Globus pallidus (tissue), 1 donor: Measurements from ENCODE around the gene DGKG.

Source experiments
- DNase-seq: peaks from one replicate; pipeline ENCODE4 v3.0.0-alpha.2; 2015; ENCODE audit warnings: low spot score

The DGKG gene

DNA sequence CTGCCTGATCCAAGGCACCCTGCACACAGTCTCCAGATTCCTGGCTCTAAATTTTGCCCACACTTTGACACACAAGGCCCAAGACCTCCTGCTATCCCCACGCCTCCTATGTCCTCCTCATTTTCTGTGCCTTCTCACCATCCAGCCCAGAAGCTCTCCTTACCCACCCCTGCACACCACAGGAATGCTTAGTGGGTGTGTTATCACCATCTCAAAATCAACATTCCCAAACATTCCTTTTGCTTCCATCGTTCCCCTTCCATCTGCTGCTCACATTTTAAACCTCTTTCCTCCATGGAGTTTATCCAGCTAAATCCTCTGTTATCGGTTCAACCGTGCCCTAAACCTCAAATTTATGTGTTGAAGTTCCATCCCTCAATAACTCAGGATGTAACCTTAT is 43.9 kb downstream of the DGKG start:
- DNase-seq, result no peak

DNA sequence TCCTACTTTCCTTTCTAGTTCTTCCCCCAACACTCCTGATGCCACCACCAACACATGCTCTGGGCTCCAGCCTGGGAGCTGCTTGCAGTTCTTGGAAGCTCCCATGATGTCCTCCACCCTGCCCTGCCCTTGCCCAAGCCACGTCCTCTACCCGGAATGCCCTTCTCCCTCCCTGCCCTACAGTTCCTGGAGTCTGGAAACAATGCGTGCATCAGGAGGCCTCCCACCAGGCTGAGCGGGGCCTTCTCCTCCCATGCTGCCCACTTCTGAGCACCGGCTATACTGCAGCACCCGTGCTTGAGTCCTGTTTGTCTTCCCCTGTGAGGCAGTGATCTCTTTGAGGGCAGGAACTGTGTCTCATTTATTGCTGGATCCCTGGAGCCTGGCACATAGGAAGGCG is 44.6 kb downstream of the DGKG start:
- DNase-seq, result no peak

DNA sequence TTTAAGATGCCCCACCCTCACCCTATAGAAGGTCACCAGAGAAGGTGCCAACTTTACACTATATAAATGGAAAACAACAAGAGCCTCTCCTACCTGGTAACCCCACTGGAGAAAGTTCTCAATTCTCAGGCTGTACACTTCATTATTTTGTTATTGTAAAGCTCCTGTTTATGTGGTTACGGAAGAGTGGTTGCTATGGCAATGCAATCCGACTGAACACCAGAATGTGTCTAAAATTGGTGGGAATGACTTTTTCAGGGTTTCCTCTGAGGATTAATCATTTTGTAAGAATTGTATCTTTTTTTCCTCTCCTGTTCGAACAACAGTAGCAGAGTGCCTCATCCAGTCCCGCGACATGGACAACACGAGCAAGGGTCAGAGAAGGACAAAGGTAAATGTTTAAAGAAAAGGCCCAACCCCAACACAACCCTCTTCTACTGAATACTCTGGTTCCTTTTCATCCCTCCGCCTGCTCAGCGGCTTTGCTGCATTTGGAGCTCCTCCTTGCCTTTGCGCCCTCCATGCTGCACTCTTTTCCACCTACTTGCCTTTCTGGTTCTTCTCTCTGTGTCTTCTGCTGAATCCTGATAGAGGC is 45.3 kb downstream of the DGKG start:
- no peak for DNase-seq

DNA sequence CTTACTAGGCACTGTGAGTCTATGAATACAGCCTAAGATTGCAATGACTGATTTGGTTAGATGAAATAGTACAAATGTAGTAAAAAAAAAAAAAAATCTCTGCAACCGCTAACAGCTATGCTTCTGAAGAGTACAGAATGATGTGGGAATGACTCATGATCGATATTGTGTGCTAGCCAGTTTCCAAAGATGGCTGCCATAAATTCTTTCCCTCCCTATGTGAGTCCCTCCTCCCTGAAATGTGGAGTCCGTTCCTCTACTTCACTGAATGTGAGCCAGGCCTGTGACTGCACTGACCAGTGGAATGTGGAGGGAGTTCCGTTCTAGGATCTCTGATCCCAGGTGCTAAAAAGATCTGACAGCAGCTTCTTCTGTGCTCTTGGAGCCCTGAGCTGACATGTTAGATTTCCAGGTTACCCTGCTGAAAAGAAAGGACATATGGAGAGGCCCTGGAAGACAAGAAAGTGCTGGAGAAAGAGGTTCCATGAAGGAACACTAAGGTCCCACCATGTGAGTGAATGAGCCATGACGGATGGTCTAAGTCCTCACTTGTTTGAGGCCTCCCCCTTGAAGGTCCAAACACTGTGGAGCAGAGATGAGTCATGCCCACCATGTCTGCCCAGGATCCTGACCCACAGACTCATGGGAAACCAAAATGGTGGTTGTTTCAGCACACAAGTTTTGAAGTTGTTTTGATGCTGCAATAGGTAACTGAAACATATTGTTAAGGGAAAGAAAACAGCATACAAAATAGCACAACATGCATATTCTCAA is 46.3 kb downstream of the DGKG start:
- DNase-seq, result no peak

DNA sequence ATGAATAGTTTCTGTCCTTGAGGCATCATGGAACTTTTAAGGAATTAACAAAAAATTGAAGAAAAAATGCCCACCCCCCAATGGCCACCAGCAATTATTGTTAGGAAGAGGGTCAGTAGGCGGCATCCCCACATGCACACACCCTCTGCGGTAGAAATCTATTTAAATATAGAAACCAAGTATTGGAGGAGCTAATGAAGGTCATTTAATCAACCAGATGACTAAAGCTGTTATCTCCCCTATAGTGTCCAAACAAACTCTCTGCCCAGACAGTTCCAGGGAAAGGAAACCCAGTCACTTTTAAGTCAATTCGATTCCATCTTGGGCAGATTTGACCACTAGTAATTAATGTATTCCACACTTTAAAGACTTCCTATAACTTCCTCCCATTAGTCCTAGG is 47.1 kb downstream of the DGKG start:
- DNase-seq, result no peak

DNA sequence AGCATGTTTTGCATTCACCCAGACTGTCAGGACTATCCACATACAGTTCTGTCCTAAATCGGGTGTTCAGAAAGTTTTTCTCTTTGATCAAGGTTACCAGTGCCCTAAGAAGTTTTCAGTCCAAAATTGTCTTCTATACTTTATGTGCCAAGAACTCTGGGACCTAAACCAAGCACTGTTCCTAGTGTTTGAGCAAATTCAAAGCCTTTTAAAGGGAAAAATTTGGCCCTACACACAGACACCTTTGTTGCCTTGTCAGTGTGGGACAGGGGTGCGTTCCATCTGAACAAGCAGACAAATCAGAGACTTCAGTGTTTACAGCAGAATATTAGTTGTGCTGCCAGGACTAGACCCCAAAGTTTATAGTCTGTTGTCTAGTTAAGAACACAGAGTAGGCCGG is 50.6 kb downstream of the DGKG start:
- peak; percentile 54 for DNase-seq

DNA sequence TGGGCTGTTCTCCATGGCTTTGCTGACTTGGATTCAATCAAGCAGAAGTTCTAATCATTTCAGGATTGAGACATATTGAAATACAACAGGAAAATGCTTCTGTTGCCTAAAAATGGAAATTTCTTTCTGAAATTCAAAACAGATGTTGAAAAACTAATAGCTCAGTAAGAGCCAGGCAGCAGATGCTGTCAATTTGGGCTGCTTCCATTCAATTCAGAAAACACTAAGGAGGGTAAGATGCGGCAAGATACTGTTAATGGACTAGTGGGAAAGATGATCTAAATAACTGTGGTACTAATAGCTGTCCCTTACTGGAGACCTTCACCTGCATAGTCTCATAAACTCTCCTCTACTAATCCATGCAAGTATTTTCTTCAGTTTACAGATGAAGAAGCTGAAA is 53.5 kb downstream of the DGKG start:
- no peak for DNase-seq

DNA sequence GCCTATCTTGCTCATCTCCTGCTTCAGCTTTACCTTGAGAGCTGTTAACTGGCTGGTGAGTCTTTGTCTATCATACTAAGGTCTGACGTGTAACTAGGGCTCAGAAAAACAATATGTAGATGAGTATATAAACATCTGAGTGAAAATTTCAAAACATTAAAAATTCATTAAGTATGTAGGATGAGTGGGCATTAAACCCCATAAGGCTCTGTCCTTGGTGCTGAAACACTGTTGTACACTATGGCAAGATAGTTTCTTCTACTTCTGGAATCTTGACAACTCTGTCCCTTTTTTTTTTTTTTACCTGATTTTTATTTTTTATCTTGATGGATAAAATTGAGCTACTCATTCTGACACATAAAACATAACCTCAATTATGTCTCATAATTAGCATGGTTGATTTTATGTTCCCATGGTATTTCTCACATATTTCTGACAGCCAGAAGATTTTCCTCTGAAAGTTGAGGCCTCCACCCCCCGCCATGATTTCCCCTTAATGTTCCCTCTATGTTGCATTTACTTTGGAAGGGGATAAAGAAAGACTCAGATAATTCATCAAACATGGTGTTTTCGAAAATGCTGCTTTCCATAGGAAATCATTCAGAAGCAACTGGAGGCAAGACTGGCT is 54.3 kb downstream of the DGKG start:
- DNase-seq, result no peak

DNA sequence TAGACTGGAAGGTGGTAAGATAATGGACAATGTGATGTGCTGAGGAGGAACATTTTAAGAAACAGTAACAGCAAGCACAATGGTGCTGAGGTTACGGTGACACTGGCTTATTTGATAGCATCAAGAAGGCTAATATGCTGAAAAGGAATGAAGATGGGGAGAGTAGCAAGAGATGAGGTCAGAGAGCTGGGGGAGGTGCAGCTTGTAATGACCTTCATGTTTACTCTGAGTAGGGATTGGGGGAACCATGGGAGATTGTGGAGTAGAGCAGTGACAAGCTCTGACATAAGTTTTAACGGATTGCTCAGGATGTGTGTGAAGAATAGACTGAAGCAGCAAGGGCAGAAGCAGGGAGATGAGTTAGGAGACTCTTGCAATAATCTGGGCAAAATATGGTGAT is 56.7 kb downstream of the DGKG start:
- DNase-seq, result no peak

DNA sequence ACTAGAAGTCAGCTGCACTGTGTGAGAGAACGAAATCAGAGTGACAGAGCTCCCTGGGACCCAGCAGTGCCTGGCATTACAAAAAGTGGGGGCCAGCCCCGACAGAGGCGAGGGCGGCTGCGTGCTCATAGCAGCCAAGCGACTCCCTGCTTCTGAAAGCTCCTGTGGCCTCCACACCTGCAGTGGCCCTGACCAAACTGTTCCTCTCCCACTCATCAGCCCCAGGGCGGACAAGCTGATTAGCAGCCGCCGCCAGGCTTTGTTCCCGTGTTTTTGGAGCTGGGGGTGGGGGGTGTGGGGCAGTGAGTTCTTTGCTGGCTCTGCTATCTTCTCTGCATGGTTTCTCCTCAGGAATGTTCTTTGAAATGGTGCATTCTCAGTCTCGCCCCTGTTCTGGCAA is 58.1 kb downstream of the DGKG start:
- no peak for DNase-seq

DNA sequence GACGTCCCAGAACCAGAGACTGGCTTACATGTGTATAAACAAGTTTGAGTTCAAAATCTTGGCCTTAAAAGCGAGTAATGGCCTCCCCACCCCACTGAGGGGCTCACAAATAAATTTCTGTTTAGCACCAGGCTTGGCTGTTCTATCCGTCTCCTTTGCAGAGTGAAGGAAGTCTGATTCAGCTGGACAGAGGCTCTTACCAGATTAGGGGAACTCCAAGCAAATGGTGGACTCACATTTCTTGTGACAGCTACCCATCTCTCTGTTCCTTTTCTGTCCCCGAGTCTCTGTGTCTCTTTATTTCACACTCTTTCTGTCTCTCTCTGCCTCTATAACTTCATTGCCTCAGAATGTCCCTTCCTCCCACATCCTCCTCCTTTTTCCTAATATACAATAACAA is 62.7 kb downstream of the DGKG start:
- no peak for DNase-seq

DNA sequence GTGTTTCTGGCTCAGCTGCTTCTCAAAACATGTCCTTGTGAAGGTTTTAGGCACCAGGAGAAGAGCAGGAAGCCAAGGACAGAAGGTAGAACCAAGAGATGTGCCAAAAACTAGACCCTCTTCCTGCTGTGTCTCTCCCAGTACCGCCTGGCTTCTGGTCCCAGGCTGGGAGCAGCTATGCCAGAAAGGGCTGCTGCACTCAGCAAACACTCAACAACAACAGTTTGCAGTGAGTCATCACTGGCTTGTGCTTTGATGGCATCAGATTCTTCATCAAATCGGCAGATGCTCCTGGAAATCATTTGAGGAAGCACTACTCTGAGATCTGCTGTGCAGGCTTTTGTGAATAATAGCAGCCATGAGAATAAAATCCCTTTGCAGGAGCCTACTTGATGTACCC is 63.2 kb downstream of the DGKG start:
- no peak for DNase-seq

DNA sequence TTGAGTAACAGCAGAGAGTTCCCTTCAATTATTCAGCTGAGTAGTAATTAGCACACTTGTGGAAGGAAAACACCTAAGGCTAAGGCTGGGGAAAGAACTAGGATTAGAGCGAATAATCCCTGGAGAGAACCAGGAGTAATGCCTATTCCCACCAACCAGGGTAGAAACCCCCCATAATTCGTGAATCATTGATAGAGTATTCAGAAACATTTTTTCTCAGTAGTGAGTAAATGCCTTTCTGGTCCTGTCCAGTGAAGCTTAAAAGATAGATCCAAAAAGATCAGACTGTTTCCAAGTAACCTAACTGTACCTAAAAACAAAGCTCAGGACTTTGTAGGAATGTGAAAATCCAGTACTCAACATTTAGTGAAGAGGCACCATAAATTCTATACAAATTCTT is 71.2 kb downstream of the DGKG start:
- DNase-seq, result no peak

DNA sequence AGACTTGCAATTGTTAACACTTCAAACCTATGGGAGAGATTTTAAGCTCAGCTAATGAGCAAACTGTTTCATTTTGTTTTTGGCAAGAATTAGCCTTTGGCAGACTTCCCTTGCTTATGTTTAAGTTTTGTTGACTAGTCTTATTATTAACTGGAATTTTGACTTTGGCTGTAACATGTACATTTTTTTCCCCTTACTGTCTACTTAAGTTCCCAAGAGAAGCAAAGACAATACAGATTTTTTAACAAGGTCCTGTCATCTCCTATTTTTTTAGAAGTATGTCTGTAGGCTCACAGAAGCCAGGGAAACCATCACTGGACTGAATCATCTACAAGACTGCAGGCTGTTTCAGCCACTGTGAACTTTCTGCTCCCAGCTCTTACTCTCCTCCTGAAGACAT is 74.3 kb downstream of the DGKG start:
- no peak for DNase-seq

DNA sequence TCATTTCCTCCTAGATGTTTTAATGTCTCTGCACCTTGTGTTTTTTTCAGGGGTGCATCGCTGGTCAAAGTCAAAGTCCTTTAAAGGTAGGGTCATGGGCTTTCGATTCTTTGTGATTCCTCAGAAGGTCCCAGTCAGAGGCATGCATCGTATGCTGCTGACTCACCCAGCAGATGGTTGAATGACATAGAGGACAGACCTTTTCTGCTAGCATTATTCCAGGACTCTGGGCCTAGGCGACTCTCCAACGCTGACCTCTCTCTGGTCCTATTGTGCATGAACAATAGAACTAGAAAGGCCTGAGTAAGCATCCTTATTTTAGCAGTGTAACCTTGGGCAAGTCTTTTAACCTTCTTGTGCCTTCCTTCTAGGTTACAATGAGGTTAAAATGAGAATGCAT is 75.9 kb downstream of the DGKG start:
- DNase-seq, result no peak

DNA sequence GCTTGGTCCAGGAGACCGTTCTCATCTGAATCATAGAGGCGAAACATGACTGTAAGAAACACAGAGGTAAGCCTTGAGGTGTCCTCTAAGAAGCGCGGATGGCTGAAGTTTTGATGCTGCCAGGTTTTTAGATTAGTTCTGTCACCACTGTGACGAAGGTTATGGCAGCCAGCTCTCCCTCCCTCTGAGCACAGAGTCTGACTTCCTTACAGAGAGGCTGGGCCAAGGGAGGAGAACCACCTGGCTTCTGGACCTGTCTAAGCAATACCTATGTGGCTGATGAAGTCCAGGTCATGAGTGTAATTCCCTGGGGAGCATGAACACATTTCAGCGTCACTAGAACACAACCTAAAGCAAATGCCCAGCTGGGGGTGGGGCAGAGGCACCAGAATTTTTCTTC is 77.4 kb downstream of the DGKG start:
- DNase-seq, result no peak

DNA sequence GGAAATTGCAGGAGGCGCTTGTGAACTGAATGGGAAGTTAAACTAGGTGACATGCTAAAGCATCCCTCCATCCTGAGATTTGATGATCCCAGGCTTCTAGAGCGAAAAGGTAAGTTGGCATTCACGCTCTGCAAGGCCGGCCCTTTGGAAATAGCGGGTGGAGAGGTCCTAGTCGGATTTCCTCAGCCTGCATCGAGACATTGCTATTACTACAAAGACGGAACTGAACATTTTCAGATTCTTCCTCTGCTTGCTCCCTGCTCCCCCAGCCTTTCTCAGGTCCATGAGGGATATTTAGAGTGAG is 77.7 kb downstream of the DGKG start:
- DNase-seq, result no peak

DNA sequence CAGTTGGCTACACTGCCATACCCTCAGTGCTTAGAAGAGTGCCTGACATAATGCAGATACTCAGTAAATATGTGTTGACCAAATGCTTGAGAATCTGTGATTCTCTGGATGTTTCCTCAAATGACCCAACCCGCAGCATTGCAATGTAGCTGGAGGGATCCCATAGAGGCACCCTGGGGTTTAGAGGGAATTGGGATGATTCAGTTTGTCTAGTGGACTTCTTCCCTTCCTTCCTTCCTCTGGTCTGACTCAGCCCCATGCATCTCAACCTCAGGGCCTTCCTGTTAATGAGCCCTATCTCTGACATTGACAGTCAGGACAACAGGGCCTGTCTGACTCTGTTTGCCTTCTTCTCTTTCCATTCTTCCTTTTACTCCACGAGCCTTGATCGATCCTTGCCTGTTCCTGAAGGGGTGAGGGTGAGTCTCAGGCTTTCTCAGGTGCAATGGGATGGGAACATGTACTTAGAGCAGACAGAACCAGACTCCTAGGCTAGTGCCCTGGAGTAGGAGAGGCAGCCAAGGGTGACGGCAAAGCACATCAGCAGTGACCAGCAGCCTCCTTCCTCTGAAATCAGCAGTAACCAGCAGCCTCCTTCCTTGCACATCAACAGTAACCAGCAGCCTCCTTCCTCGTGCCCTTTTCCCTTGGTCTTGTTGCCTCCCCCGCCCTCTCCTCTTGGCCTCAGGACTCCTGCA is 78.2 kb downstream of the DGKG start:
- DNase-seq, result no peak

DNA sequence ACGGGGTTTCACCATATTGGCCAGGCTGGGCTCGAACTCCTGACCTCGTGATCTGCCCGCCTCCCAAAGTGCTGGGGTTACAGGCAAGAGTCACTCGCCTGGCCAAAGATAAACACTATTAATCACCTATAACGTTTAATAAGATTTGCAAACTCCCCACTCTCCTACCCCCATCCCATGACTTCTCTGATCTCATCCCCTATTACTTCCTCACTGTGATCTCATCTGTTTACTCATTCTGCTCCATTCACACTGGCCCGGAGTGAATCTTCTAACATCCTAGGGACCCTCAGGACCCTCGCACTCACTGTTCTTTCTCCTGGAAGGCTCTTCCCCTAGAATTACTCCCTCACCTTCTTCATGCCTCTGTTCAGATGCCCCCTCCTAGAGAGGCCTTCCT is 78.9 kb downstream of the DGKG start:
- DNase-seq, result no peak

DNA sequence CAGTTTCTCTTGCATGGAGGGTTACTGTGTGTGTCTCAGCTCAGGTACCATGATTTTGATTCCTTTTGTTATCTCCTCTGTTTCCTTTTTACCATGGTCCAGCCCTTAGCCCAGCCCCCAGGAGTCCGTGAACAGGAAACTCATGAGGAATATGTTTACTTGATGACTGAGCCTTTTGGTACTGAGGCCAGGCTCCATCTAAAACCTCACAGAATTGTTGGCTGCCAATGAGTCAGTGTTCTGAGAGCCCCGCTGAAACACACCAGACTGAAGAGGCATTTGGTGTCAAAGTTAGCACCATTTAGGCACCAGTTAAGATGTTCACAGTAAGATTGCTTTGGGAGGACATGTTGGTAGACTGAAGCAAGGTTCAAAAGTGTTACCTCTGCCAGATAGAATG is 80.9 kb downstream of the DGKG start:
- DNase-seq, result no peak

DNA sequence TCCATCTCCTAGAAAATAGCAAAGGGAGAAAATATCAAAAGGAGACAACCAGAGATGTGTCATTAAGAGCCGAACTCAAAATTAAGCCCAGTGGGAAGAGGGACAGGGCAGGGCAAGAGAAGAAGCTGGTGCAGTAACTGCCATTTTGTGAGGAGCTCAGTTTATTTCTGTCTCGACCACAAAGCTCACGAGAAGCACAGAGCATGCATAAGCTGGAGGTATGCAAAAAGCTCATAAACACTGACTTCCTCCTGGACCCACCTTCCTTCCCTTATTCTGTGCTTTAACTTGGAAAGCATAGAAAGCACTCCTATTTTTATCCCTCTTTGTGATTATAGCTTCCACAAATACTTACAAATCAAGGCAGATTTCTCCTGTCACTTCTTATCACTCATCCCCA is 81.3 kb downstream of the DGKG start:
- DNase-seq, result no peak

DNA sequence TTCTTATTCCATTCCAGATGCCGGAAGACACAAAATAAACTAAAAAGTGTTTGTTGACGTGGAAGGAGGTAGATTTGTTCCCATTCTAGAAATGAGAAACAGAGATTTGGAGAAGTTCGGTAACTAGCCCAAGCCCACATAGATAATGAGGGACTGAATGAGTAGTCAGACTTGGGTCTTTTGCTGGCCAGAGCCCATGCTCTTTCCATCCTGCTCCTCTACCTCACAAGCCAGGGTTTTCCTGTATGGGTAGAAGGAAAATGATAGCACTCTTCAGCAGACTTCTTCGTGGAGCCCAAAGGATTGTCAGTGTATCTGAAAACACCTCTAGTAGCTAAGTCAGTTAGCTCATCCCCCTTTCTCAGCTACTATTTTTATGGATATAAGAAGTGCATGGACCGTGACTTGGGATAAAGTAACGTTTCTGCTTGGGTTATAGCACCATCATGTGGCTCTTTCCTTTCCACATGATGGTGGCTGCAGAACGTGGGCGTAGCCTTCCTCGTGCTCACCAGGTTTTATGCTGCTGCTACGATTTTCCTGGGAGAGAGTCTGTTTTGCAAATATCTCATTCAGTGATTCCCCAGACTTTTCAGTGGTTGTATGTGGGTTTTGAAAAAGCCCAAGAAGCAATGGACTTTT is 84.6 kb downstream of the DGKG start:
- DNase-seq, result no peak

DNA sequence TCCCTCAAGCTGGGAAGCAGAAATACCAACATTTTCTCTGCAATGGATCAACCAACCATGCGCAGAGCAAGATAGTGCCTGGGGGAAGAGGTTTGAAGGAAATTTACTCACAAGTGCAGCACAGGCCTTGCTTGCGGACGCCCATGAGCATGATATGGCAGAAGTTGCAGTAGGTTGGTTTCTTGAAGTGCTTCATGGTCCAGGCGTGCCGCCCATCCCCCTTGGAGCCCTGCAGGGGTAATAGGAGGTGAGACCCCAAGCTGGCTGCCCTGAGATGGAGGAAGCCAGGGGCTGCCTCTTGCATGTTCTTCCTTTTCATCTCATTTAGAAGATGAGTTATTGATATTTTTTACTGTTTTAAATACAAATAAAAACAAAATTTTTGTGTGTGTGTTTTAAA is 86.6 kb downstream of the DGKG start:
- no peak for DNase-seq
